Measurements from ENCODE around the gene FCRLA. TPM values are rescaled to one million over a fixed set of nuclear protein-coding genes. Genes with fewer than 3 reads are reported as not detected.
"Not testable (repeated sequence)": the region's sequence is repeated elsewhere in the genome, so short reads cannot be mapped to it uniquely, and the experiment has no call there.

The FCRLA gene
- total RNA-seq, 1 donor from 2014 or later: 20.0 TPM

- no peak for DNase-seq (ENCODE audit: low spot score)
These were observed 1.5 kb upstream of the FCRLA start for GRCh38 chr1:161705537-161705936.

- DNase-seq (ENCODE audit: low spot score): no peak
These were observed 932 bp upstream of the FCRLA start for GRCh38 chr1:161706113-161706481.

- no peak for DNase-seq (ENCODE audit: low spot score)
These were observed 474 bp downstream of the FCRLA start for GRCh38 chr1:161707503-161707902.

GRCh38 chr1:161709373-161709772 is 2.3 kb downstream of the FCRLA start:
- no peak for DNase-seq (ENCODE audit: low spot score)

- no peak for DNase-seq (ENCODE audit: low spot score)
These were observed 3.5 kb downstream of the FCRLA start for GRCh38 chr1:161710560-161710959.

- no peak for DNase-seq (ENCODE audit: low spot score)
These were observed 11.7 kb downstream of the FCRLA start for GRCh38 chr1:161718559-161719324.

GRCh38 chr1:161719325-161719611 is 12.2 kb downstream of the FCRLA start:
- DNase-seq (ENCODE audit: low spot score): no peak

- no peak for DNase-seq (ENCODE audit: low spot score)
These were observed 13.4 kb downstream of the FCRLA start for GRCh38 chr1:161720422-161720821.

GRCh38 chr1:161720956-161721737 is 14.1 kb downstream of the FCRLA start, which contains the start of gene FCRLB:
Gene FCRLB (plus strand): TSS chr1:161721544. CDS start chr1:161722673, 1,129 bp downstream.
- no peak for DNase-seq (ENCODE audit: low spot score)

GRCh38 chr1:161721738-161722343 is 14.8 kb downstream of the FCRLA start:
- DNase-seq (ENCODE audit: low spot score): no peak

- no peak for DNase-seq (ENCODE audit: low spot score)
These were observed 15.4 kb downstream of the FCRLA start for GRCh38 chr1:161722406-161722805.

GRCh38 chr1:161723459-161724141 is 16.6 kb downstream of the FCRLA start:
- DNase-seq (ENCODE audit: low spot score): peak; percentile 24

- DNase-seq (ENCODE audit: low spot score): not testable (repeated sequence)
These were observed 18.4 kb downstream of the FCRLA start for GRCh38 chr1:161725258-161725907.

- DNase-seq (ENCODE audit: low spot score): peak; percentile 63
These were observed 19.0 kb downstream of the FCRLA start for GRCh38 chr1:161725908-161726472.

- DNase-seq (ENCODE audit: low spot score): peak; percentile 93
These were observed 19.6 kb downstream of the FCRLA start for GRCh38 chr1:161726473-161727255.

GRCh38 chr1:161727256-161727924 is 20.4 kb downstream of the FCRLA start:
- peak; percentile 32 for DNase-seq (ENCODE audit: low spot score)

- DNase-seq (ENCODE audit: low spot score): no peak
These were observed 21.6 kb downstream of the FCRLA start for GRCh38 chr1:161728376-161729226.

GRCh38 chr1:161730050-161730564 is 23.1 kb downstream of the FCRLA start:
- DNase-seq (ENCODE audit: low spot score): no peak

GRCh38 chr1:161731241-161731640 is 24.2 kb downstream of the FCRLA start:
- DNase-seq (ENCODE audit: low spot score): no peak

Data from umbilical cord (tissue), 2 donors.